ENCODE measurements around the gene OPCML.

The OPCML gene

GRCh38 chr11:132579136-132579535, 953.2 kb downstream of the OPCML start:
- no peak for DNase-seq

GRCh38 chr11:132578580-132578979, 953.7 kb downstream of the OPCML start:
- no peak for DNase-seq

- DNase-seq = no peak
Observed at GRCh38 chr11:132576706-132577105, 955.6 kb downstream of the OPCML start.

- no peak for DNase-seq
Observed at GRCh38 chr11:132564091-132564885, 968.0 kb downstream of the OPCML start.

- DNase-seq = no peak
Observed at GRCh38 chr11:132563050-132563449, 969.3 kb downstream of the OPCML start.

GRCh38 chr11:132561937-132562336, 970.4 kb downstream of the OPCML start:
- DNase-seq = no peak

GRCh38 chr11:132559331-132560036, 972.8 kb downstream of the OPCML start:
- DNase-seq = no peak

- no peak for DNase-seq
Observed at GRCh38 chr11:132556316-132556715, 976.0 kb downstream of the OPCML start.

- DNase-seq = no peak
Observed at GRCh38 chr11:132555617-132556016, 976.7 kb downstream of the OPCML start.

- DNase-seq = no peak
Observed at GRCh38 chr11:132551016-132551415, 981.3 kb downstream of the OPCML start.

- no peak for DNase-seq
Observed at GRCh38 chr11:132549561-132549960, 982.7 kb downstream of the OPCML start.

GRCh38 chr11:132549001-132549400, 983.3 kb downstream of the OPCML start:
- no peak for DNase-seq

GRCh38 chr11:132544007-132544406, 988.3 kb downstream of the OPCML start:
- no peak for DNase-seq

- DNase-seq = no peak
Observed at GRCh38 chr11:132541794-132542193, 990.5 kb downstream of the OPCML start.

GRCh38 chr11:132540581-132540980, 991.7 kb downstream of the OPCML start:
- DNase-seq = peak; percentile 17

- peak; percentile 4 for DNase-seq
Observed at GRCh38 chr11:132539590-132540368, 992.5 kb downstream of the OPCML start.

- DNase-seq = no peak
Observed at GRCh38 chr11:132538642-132539041, 993.7 kb downstream of the OPCML start.

- no peak for DNase-seq
Observed at GRCh38 chr11:132535830-132536229, 996.5 kb downstream of the OPCML start.

GRCh38 chr11:132531921-132532320, 1000.4 kb downstream of the OPCML start:
- no peak for DNase-seq

- DNase-seq = no peak
Observed at GRCh38 chr11:132528181-132528580, 1004.1 kb downstream of the OPCML start.

GRCh38 chr11:132523929-132524328, 1008.4 kb downstream of the OPCML start:
- no peak for DNase-seq

GRCh38 chr11:132520199-132520598, 1012.1 kb downstream of the OPCML start:
- DNase-seq = no peak

GRCh38 chr11:132519241-132519815, 1013.0 kb downstream of the OPCML start:
- DNase-seq = no peak

Data from inflammatory macrophage treated with lipopolysaccharide for 4 hours (primary cell).